ENCODE results near the gene CDC14A.

CDC14A gene

DNA sequence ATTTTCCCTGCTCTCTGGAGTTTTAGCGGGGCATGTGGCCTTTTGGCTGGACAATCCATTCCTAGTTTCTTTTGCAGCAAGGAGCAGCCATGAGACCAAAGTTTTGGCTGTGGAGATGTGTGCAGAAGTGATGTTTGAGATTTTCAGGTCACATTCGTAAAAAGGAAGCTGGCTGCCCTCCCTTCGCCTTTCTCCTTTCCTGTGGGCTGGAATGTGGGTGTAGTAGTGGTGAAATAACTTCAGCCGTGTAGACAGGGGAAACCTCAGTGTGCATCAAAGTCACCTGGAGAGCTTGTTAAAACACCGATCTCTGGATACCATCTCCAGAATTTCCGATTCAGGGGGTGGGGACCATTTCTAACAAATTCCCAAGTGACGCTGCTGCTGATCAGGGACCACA, 180.3 kb downstream of the CDC14A start:
- no peak for DNase-seq (ENCODE audit: low read depth, low spot score)

GRCh38 chr1:100535264-100535663, 183.0 kb downstream of the CDC14A start:
- DNase-seq (ENCODE audit: low read depth, low spot score) = no peak

DNA sequence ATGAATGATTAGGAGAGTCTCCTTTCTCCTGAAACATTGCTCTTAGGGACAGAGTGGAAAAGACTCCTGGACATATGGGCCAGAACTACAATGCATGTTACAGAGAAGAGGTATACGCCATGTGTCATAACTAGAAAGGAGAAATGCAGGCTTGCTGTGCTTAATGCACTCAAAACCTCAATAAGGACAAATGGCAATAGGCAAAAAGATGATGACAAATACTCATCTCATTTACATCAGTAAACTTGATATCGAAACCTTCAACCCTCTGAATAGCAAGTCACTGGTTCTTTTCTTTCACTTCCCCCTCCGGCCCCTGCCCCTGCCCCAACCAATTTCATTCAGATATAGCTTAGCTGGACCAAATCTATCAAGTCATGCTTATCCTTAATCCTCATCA, 183.7 kb downstream of the CDC14A start:
- no peak for DNase-seq (ENCODE audit: low read depth, low spot score)

DNA sequence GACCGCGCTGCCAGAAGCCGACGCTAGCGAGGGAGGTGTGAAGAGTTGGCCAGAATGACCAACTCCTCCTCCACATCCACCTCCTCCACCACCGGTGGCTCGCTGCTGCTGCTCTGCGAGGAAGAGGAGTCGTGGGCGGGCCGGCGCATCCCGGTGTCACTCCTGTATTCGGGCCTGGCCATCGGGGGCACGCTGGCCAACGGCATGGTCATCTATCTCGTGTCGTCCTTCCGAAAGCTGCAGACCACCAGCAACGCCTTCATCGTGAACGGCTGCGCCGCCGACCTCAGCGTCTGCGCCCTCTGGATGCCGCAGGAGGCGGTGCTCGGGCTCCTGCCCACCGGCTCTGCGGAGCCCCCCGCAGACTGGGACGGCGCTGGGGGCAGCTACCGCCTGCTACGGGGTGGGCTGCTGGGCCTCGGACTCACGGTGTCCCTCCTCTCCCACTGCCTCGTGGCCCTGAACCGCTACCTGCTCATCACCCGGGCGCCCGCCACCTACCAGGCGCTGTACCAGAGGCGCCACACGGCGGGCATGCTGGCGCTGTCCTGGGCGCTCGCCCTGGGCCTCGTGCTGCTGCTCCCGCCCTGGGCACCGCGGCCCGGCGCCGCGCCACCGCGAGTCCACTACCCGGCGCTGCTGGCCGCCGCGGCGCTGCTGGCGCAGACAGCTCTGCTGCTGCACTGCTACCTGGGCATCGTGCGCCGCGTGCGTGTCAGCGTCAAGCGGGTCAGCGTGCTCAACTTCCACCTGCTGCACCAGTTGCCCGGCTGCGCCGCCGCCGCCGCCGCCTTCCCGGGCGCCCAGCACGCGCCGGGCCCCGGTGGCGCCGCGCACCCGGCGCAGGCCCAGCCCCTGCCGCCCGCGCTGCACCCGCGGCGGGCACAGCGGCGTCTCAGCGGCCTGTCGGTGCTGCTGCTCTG, 186.9 kb downstream of the CDC14A start:
- DNase-seq (ENCODE audit: low read depth, low spot score) = no peak

- DNase-seq (ENCODE audit: low read depth, low spot score) = no peak
Observed at GRCh38 chr1:100539836-100540536, 187.7 kb downstream of the CDC14A start.

- DNase-seq (ENCODE audit: low read depth, low spot score) = no peak
Observed at GRCh38 chr1:100542285-100542684, 190.0 kb downstream of the CDC14A start.

DNA sequence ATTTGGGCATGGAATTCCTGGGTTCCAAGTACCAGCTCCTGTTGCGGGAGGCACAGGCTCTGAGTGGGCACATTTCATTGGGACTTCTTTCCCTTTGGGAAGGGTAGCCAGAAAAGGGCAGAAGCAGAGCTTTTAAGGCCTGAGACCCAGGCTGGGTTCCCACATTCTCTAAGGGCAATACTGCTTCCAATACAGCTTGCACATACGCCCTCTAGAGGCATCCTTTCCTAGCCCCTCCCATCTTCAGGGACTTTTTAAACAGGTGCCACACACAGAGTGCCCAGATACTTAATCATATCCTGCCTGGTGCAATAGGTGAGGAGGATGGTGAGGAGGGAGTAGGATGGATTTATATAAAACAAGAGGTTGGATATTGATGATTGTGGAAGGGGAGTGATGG, 191.3 kb downstream of the CDC14A start:
- no peak for DNase-seq (ENCODE audit: low read depth, low spot score)

GRCh38 chr1:100544791-100545190, 192.5 kb downstream of the CDC14A start:
- no peak for DNase-seq (ENCODE audit: low read depth, low spot score)

- DNase-seq (ENCODE audit: low read depth, low spot score) = no peak
Observed at GRCh38 chr1:100545855-100546254, 193.5 kb downstream of the CDC14A start.

- no peak for DNase-seq (ENCODE audit: low read depth, low spot score)
Observed at GRCh38 chr1:100552031-100552430, 199.7 kb downstream of the CDC14A start.

GRCh38 chr1:100552922-100553321, 200.6 kb downstream of the CDC14A start:
- DNase-seq (ENCODE audit: low read depth, low spot score) = no peak

- DNase-seq (ENCODE audit: low read depth, low spot score) = no peak
Observed at GRCh38 chr1:100556181-100556580, 203.9 kb downstream of the CDC14A start.

DNA sequence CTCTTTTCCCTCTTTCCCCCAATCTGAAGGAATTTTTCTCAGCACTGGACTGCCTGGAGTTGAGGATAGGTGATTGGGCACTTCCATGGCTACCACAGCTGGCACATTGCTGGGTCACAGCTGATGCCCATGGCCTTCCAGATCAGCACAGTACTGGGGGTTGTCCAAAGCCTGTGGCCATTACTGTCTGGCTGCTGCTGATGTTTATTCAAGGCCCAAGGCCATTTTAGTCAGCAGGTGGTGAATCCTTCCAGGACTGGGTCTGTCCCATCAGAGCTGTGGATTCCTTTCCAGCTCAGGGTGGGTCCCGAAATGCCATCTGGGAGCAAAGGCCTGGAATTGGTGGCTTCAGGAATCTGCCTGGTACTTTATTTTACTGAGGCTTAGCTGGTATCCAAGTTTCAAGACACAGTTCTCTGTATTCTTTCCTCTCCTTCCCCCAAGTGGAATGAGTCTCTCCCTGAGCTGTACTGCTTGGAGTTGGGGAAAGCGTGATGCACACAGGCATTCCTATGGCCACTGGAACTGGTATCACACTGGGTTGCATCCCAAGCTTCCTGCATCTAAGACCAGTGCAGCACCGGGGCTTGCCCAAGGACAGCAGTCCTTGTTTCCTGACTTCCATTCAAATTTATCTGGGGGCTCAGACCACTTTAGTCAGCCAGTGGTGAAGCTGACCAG, 204.8 kb downstream of the CDC14A start:
- no peak for DNase-seq (ENCODE audit: low read depth, low spot score)

DNA sequence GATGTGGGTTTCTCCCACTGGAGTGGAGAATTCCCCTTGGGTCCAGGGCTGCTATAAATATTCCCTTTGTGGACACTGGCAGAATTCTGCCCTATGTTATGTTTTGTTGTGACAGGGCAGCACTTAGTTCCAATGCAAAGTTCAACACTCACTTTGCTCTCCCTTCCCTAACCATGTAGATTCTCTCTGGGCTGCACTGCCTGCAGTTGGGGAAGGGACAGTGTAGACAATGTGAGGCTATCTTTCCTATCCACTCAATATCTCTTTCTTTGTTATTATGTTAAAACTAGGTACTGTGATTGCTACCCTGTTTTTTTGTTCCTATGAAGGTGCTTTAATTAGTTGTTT, 205.3 kb downstream of the CDC14A start:
- no peak for DNase-seq (ENCODE audit: low read depth, low spot score)

GRCh38 chr1:100565533-100565932, 213.2 kb downstream of the CDC14A start:
- DNase-seq (ENCODE audit: low read depth, low spot score) = no peak

- DNase-seq (ENCODE audit: low read depth, low spot score) = no peak
Observed at GRCh38 chr1:100565937-100566699, 213.8 kb downstream of the CDC14A start.

DNA sequence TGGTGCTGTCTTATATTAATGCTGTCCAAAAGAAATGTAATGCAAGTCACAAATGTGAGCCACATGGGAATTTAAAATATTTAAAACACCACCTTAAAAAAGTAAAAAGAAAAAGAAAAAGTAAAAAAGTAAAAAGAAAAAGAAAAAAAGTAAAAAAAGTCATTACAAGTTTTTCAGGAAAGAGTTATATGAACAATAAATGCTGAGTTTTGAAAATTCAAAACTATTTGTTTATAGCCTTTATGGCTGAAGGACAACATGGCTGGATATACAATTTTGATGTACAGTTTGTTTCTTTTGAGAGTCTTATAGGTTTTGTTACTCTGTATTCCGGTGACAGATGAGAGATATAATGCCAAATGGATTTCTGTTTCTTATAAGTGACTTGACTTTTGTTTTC, 214.8 kb downstream of the CDC14A start:
- no peak for DNase-seq (ENCODE audit: low read depth, low spot score)

Data from activated naive CD8-positive, alpha-beta T cell treated with anti-CD3 and anti-CD28 coated beads, Interleukin-2, amount 50 U/mL, for 16 hours (primary cell).